ENCODE measurements around the gene EXOC3L4. TPM values are rescaled to one million over a fixed set of nuclear protein-coding genes. Genes with fewer than 3 reads are reported as not detected.
A peak's percentile ranks its signal among the peaks of the same experiment; 100 is the strongest.

The EXOC3L4 gene
- total and polyA plus RNA-seq, 2 of the 8 experiments (the other 6 are each of a cell fraction or from before 2014, with no cell fraction given), result 0.45 to 0.57 TPM

DNA sequence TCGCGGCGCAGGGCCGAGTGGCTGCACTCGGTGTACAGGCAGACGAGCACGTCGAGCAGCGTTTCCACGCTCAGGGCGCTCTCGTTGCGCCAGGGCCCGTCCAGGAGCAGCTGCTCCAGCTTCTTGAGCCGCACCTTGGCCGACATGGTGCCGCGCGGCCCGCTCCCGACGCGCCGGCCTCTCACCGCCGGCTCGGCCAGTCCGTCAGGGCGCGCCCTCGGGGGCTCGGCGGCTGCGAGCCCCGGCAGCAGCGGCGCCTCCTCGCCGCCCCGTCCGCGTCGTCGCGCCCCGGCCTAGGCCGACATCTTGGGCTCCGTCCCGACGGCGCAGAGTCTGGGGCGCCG is 37.5 kb upstream of the EXOC3L4 start:
- Histone ChIP-seq H3K4me3 (ENCODE audit: extremely low read depth in 1 of 4, insufficient read depth in 2 of 4, low read depth in 3 of 4, low read length in 4 of 4) (peak overlapping the region; percentile 77 to 88 (median 79)), H4K8ac (ENCODE audit: extremely low read depth, insufficient read depth, low read length) (no peak overlapping the region; the same call in 1 of the 2 replicates), H3K18ac (ENCODE audit: extremely low read depth, low read length) (peak overlapping the region; percentile 76; the same call in 1 of the 2 replicates), H3K4me1 (replicated peaks in 1 of 4; ENCODE audit: control insufficient read depth in 3 of 4, insufficient read depth in 4 of 4, low read length in 3 of 4) (peaks cover 0 to 7% (median 0%) of the 10 kb centered on the region in 4 experiments; a peak in 5 of 7 replicates), H3K36me3 (ENCODE audit: control insufficient read depth in 2 of 4, insufficient read depth in 4 of 4, low read length in 3 of 4) (no peaks in the 10 kb centered on the region), H3K79me1 (ENCODE audit: low read depth, low read length) (peaks cover 2% of the 10 kb centered on the region; the same call in 1 of the 2 replicates), H3K23me2 (ENCODE audit: low read depth, low read length) (peaks cover 12% of the 10 kb centered on the region), H3K14ac (ENCODE audit: insufficient read length) (no peak overlapping the region), H3K27me3 (replicated peaks in 1 of 4; ENCODE audit: control insufficient read depth in 3 of 4, extremely low read depth in 1 of 4, insufficient read depth in 3 of 4, low read length in 3 of 4) (no peaks in the 10 kb centered on the region), H3K79me2 (ENCODE audit: control insufficient read depth in 1 of 2, insufficient read depth in 2 of 2, low read length in 2 of 2) (peaks cover 16 to 40% of the 10 kb centered on the region in 2 experiments), H3K56ac (replicated peaks; ENCODE audit: insufficient read length, low read depth, low read length) (peak overlapping the region; percentile 25), H2BK120ac (replicated peaks; ENCODE audit: low read depth, low read length) (no peak overlapping the region), H3K9me3 (ENCODE audit: insufficient read depth in 2 of 2, low read depth in 1 of 2, low read length in 1 of 2) (no peaks in the 10 kb centered on the region), H3K9ac (replicated peaks in 1 of 4; ENCODE audit: extremely low read depth in 1 of 4, low read depth in 3 of 4, low read length in 3 of 4) (peak overlapping the region; percentile 60 to 94 (median 68); a peak in 6 of 7 replicates), H2BK5ac (ENCODE audit: low read depth, low read length) (peak overlapping the region; percentile 83; the same call in 1 of the 2 replicates), H3K4ac (replicated peaks; ENCODE audit: insufficient read length, low read depth, low read length) (peak overlapping the region; percentile 97), H2AFZ (ENCODE audit: low read length) (no peak overlapping the region), H4K5ac (ENCODE audit: insufficient read length, low read depth, low read length) (peak overlapping the region; percentile 39), H3K4me2 (ENCODE audit: insufficient read depth in 1 of 2, low read depth in 2 of 2, low read length in 2 of 2) (peak overlapping the region; percentile 80 to 81), H4K20me1 (replicated peaks in 1 of 2; ENCODE audit: control insufficient read depth in 1 of 2, insufficient read depth in 2 of 2, low read length in 2 of 2) (peaks cover 11 to 13% of the 10 kb centered on the region in 2 experiments), H3K27ac (ENCODE audit: low read depth, low read length) (no peak overlapping the region; the same call in 1 of the 2 replicates), H2BK15ac (ENCODE audit: low read length) (0 out of 2 replicates have a peak overlapping the region, but pooled peaks have one; percentile 78), H2AK5ac (ENCODE audit: low read depth, low read length) (no peak overlapping the region), H2BK12ac (ENCODE audit: low read depth, low read length) (no peak overlapping the region; the same call in 1 of the 2 replicates), H3K23ac (ENCODE audit: insufficient read length) (no peak overlapping the region), H2BK20ac (ENCODE audit: low read length) (no peak overlapping the region), H4K91ac (replicated peaks; ENCODE audit: insufficient read length, low read length) (peak overlapping the region; percentile 49)
- FAIRE-seq (no peak), DNase-seq (ENCODE audit: low read depth in 1 of 2, low spot score in 2 of 2) (no peak)
- CTCF ChIA-PET (ENCODE audit: partially characterized antibody), result interaction anchor here (1.1 to 1.9 kb wide), 3 partner anchors 11 to 54 kb away, joined by 3 to 5 read pairs (median 4); no protein-coding TSS in a partner anchor
- POLR2A ChIA-PET (ENCODE audit: partially characterized antibody), result interaction anchor here (1.1 to 1.6 kb wide), 4 partner anchors 16 to 464 kb away, joined by 3 to 4 read pairs (median 4); no protein-coding TSS in a partner anchor
- WGBS, 2 experiments (ENCODE audit: extremely low coverage in 1 of 2, insufficient coverage in 1 of 2, insufficient read length in 1 of 2, insufficient replicate concordance in 2 of 2, low coverage in 1 of 2, low lambda C conversion rate in 2 of 2, missing lambda C conversion rate in 1 of 2), result no CpG with 5 or more reads among the region's 53 CpGs
- TF ChIP-seq TAF7 (optimal IDR thresholded peaks at IDR 0.05; ENCODE audit: borderline replicate concordance, low read depth, low read length) (no peak), ZNF274 (IDR thresholded peaks at IDR 0.05; ENCODE audit: borderline replicate concordance, extremely low read depth, low read length) (no peak), TCF12 (IDR thresholded peaks at IDR 0.05; ENCODE audit: low read depth, low read length) (no peak), RNF2 (IDR thresholded peaks at IDR 0.05; ENCODE audit: borderline replicate concordance, low read depth, low read length, missing control alignments, poor library complexity, severe bottlenecking) (no peak), RFX5 (IDR thresholded peaks at IDR 0.05; ENCODE audit: borderline replicate concordance, low read depth, low read length) (no peak), PHF8 (conservative IDR thresholded peaks at IDR 0.05; ENCODE audit: low read depth, low read length) (peak; percentile 21; the same call in 1 of the 2 replicates), JUND (IDR thresholded peaks at IDR 0.05; ENCODE audit: low read length) (no peak), KDM1A (IDR thresholded peaks at IDR 0.05; ENCODE audit: borderline replicate concordance, low read length) (no peak), SIN3A (conservative IDR thresholded peaks at IDR 0.05 in 1 of 2, IDR thresholded peaks at IDR 0.05 in 1 of 2; ENCODE audit: low read depth in 1 of 2, low read length in 2 of 2) (no peak)
- TF ChIP-seq, protein P1, sequence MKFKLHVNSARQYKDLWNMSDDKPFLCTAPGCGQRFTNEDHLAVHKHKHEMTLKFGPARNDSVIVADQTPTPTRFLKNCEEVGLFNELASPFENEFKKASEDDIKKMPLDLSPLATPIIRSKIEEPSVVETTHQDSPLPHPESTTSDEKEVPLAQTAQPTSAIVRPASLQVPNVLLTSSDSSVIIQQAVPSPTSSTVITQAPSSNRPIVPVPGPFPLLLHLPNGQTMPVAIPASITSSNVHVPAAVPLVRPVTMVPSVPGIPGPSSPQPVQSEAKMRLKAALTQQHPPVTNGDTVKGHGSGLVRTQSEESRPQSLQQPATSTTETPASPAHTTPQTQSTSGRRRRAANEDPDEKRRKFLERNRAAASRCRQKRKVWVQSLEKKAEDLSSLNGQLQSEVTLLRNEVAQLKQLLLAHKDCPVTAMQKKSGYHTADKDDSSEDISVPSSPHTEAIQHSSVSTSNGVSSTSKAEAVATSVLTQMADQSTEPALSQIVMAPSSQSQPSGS (IDR thresholded peaks at IDR 0.05; ENCODE audit: low read length), result no peak

All from H1 (cell line).